Hepatocyte (in vitro differentiated cells): Measurements from ENCODE around the gene RABGAP1. TPM values are rescaled to one million over a fixed set of nuclear protein-coding genes. Genes with fewer than 3 reads are reported as not detected.

ENCODE experiments used
- DNase-seq: peaks from one replicate; pipeline ENCODE4 v3.0.0-alpha.2; 2016; ENCODE audit warnings: low spot score
- H2AFZ ChIP-seq: fragments of 200-600 bp; sonication (generic); 2 replicates; pipeline ENCODE4 v1.6.0; 2016; ENCODE audit warnings: antibody characterized with exemption, mild to moderate bottlenecking
- H3K27ac ChIP-seq: fragments of 200-600 bp; sonication (generic); 2 replicates; pipeline ENCODE4 v1.5.1; 2016; ENCODE audit warnings: mild to moderate bottlenecking
- H3K27me3 ChIP-seq: fragments of 200-600 bp; sonication (generic); 2 replicates; pipeline ENCODE4 v1.6.1; 2016
- H3K36me3 ChIP-seq: fragments of 200-600 bp; sonication (generic); replicated peaks from 2 replicates; pipeline ENCODE4 v1.5.1; 2016; ENCODE audit warnings: low read depth; ENCODE audit not compliant: insufficient read depth
- H3K4me1 ChIP-seq: fragments of 200-600 bp; sonication (generic); 2 replicates; pipeline ENCODE4 v1.5.1; 2016; ENCODE audit warnings: mild to moderate bottlenecking, moderate library complexity; ENCODE audit not compliant: insufficient read depth
- H3K4me2 ChIP-seq: fragments of 200-600 bp; sonication (generic); 2 replicates; pipeline ENCODE4 v1.6.0; 2016
- H3K4me3 ChIP-seq: fragments of 200-600 bp; sonication (generic); 2 replicates; pipeline ENCODE4 v1.5.1; 2016; ENCODE audit warnings: mild to moderate bottlenecking
- H3K79me2 ChIP-seq: fragments of 200-600 bp; sonication (generic); 2 replicates; pipeline ENCODE4 v1.6.0; 2017; ENCODE audit warnings: mild to moderate bottlenecking
- H3K9me2 ChIP-seq: fragments of 200-600 bp; sonication (generic); replicated peaks from 2 replicates; pipeline ENCODE4 v1.6.0; 2017; ENCODE audit warnings: mild to moderate bottlenecking; ENCODE audit not compliant: insufficient read depth
- H3K9me3 ChIP-seq: fragments of 200-600 bp; sonication (generic); 2 replicates; pipeline ENCODE4 v1.5.1; 2016; ENCODE audit warnings: low read depth, mild to moderate bottlenecking
- H4K20me1 ChIP-seq: fragments of 200-600 bp; sonication (generic); 2 replicates; pipeline ENCODE4 v1.6.0; 2016; ENCODE audit warnings: mild to moderate bottlenecking; ENCODE audit not compliant: insufficient read depth, poor library complexity, severe bottlenecking
- EZH2 ChIP-seq: fragments of 200-600 bp; sonication (generic); IDR thresholded peaks from 2 replicates; pipeline ENCODE4 v1.6.1; 2016; ENCODE audit warnings: antibody characterized with exemption, mild to moderate bottlenecking, borderline replicate concordance
- EZH2phosphoT487 ChIP-seq: fragments of 200-600 bp; sonication (generic); IDR thresholded peaks from one replicate; pipeline ENCODE4 v1.6.1; 2018; ENCODE audit warnings: antibody characterized with exemption, mild to moderate bottlenecking, low read depth, moderate library complexity; ENCODE audit not compliant: unreplicated experiment, severe bottlenecking
- WGBS: methylation state at CpG from one replicate; pipeline ENCODE4 v1.1.6; 2016; ENCODE audit warnings: low lambda C conversion rate; ENCODE audit errors: missing lambda C conversion rate; 5-methylcytosine and 5-hydroxymethylcytosine counted together
- polyA plus RNA-seq: library from polyadenylated mRNA; unstranded; fragments of >200 nt; fragmentation: Nextera tagmentation; extraction: Ambion mirVana; gene quantifications from 2 replicates; pipeline ENCODE4 v1.2.1, GENCODE V29; 2016
- total RNA-seq: library from RNA; depleted of rRNA; stranded (reverse); fragments of >200 nt; gene quantifications from 2 replicates; pipeline ENCODE4 v1.2.3, GENCODE V29; 2014
- TF ChIP-seq, protein P1 (sequence below): fragments of 200-600 bp; sonication (generic); IDR thresholded peaks from 2 replicates; pipeline ENCODE4 v1.5.1; 2016; ENCODE audit warnings: antibody characterized with exemption, mild to moderate bottlenecking; ENCODE audit not compliant: poor library complexity

The RABGAP1 gene
- total and polyA plus RNA-seq, 2 experiments from 2014 or later = 26.8 to 58.4 TPM

DNA sequence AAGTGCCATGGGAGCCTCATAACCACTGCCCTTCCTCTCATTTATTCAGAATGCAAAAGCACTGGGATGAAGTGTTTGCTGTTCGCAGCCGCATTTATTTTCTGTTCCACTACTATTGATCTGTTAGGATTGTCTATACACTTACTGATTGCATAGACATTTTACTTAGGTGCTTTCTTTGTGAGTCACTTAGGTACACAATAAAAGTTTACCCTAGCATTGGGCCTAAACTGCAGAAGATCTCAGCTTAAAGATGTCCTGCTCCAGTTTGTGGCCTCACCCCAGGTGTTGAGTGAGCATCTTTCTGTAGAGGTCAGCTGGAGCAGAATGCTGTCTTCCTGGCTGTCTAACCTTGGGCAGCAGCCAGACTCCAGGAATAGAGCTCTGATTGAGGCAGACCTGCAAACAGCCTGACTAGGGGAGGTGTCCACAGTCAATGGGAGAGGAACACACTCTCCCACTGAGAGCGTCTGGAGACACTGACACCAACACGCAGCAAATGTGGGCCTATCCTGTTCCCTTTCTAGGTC is 146.6 kb downstream of the RABGAP1 start:
- peaks cover 6% of the 10 kb centered on the region for H3K36me3 ChIP-seq
- TF ChIP-seq EZH2phosphoT487 = no peak
- TF ChIP-seq, protein P1, sequence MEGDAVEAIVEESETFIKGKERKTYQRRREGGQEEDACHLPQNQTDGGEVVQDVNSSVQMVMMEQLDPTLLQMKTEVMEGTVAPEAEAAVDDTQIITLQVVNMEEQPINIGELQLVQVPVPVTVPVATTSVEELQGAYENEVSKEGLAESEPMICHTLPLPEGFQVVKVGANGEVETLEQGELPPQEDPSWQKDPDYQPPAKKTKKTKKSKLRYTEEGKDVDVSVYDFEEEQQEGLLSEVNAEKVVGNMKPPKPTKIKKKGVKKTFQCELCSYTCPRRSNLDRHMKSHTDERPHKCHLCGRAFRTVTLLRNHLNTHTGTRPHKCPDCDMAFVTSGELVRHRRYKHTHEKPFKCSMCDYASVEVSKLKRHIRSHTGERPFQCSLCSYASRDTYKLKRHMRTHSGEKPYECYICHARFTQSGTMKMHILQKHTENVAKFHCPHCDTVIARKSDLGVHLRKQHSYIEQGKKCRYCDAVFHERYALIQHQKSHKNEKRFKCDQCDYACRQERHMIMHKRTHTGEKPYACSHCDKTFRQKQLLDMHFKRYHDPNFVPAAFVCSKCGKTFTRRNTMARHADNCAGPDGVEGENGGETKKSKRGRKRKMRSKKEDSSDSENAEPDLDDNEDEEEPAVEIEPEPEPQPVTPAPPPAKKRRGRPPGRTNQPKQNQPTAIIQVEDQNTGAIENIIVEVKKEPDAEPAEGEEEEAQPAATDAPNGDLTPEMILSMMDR = no peak
- no peak for TF ChIP-seq EZH2

DNA sequence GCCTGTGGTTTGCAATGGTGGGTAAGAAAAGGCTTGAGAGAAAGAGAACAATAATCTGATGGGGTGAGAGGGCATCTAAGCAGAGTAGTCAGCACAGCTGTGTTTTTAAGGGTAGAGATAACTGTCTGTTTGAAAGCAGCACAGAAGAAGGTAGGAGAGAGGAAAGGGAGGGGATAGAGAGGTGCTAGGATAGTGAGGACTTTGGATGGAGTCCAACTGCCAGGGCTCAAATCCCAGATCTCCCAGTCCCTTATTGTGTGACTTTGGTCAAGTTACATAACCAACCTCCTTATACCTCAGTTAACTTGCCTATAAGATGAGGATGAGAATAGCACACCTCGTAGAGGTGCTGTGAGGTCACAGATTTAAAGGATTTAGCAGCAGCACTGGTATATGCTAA is 148.2 kb downstream of the RABGAP1 start:
- no peak overlapping the region for H2AFZ ChIP-seq
- no peaks in the 10 kb centered on the region for H3K79me2 ChIP-seq
- H3K27me3 ChIP-seq = no peaks in the 10 kb centered on the region
- H3K9me2 ChIP-seq = no peaks in the 10 kb centered on the region
- H3K4me2 ChIP-seq = no peak overlapping the region
- no peak overlapping the region for H3K27ac ChIP-seq
- no peaks in the 10 kb centered on the region for H4K20me1 ChIP-seq
- H3K36me3 ChIP-seq = peaks cover 6% of the 10 kb centered on the region
- H3K4me1 ChIP-seq = no peaks in the 10 kb centered on the region
- H3K9me3 ChIP-seq = no peaks in the 10 kb centered on the region
- WGBS = 95% methylated on average over 1 of the region's 1 CpG
- TF ChIP-seq EZH2 = no peak
- DNase-seq = no peak
- no peak overlapping the region for H3K4me3 ChIP-seq

More for the DNA sequence above, 146.6 kb downstream of the RABGAP1 start:
- Histone ChIP-seq H3K4me1 (peaks cover 4% of the 10 kb centered on the region), H3K4me2 (no peak overlapping the region), H3K79me2 (no peaks in the 10 kb centered on the region), H4K20me1 (no peaks in the 10 kb centered on the region), H3K27ac (no peak overlapping the region), H2AFZ (no peak overlapping the region), H3K27me3 (no peaks in the 10 kb centered on the region), H3K9me2 (no peaks in the 10 kb centered on the region), H3K4me3 (no peak overlapping the region), H3K9me3 (no peaks in the 10 kb centered on the region)
- WGBS = 75% methylated on average over 4 of the region's 4 CpGs
- DNase-seq = no peak

DNA sequence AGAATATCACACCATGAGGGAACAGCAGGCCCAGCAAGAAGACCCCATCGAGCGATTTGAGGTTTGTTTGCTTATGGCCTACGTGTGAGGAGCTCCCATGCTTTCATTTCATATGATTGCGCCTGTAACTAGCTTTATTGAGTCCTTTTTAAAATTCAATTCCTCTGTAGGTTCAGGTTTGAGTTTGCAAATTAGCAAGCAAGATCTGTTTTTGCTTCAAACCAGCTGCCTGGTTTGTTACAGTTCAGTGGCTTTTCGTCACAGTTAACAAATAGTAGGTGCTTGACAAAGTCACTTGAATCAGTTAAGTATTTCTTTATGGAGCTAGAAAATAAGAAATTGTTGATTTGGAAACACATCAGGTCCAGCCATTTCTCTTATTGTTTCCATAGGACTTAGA is 149.0 kb downstream of the RABGAP1 start:
- Histone ChIP-seq H3K27me3 (no peaks in the 10 kb centered on the region), H3K9me2 (no peaks in the 10 kb centered on the region), H4K20me1 (no peaks in the 10 kb centered on the region), H3K4me1 (no peaks in the 10 kb centered on the region), H3K36me3 (peaks cover 6% of the 10 kb centered on the region), H3K27ac (no peak overlapping the region), H3K79me2 (no peaks in the 10 kb centered on the region), H3K4me2 (no peak overlapping the region), H3K4me3 (no peak overlapping the region), H2AFZ (no peak overlapping the region), H3K9me3 (no peaks in the 10 kb centered on the region)
- 98% methylated on average over 5 of the region's 5 CpGs for WGBS
- TF ChIP-seq, protein P1 = no peak
- TF ChIP-seq EZH2phosphoT487 (no peak), EZH2 (no peak)
- no peak for DNase-seq

DNA sequence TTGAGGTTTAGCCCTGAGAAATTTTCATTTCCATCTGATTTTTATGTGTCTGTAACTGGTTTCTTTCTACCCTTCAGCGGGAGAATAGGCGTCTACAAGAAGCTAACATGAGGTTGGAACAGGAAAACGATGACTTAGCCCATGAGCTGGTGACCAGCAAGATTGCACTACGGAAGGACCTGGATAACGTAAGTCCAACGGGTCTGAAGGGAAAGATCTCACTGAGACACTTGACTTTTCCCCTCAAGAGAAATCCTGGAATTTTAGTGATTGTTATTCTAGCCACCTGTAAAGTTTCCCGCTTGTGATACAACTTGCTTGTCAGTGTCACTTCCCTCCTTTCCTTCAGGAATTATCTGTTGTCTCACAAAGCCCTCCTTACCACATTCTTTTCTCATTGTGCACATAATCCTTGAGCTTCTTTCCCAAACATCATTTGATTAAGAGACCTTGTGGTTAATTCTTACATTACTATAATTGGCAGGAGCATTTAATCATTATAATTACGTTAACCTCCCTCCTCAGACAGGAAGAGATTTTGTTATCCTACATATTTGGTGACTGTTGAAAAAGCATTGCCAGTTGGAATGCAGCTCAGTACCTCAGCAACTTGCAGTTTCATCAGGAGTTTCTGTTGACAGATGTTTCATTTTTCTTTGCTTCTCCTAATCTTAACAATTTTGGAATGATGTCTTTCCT is 149.5 kb downstream of the RABGAP1 start:
- 90% methylated on average over 8 of the region's 8 CpGs for WGBS
- no peak overlapping the region for H3K4me3 ChIP-seq
- H3K4me2 ChIP-seq = no peak overlapping the region
- no peak overlapping the region for H3K27ac ChIP-seq
- H3K27me3 ChIP-seq = no peaks in the 10 kb centered on the region
- H3K9me2 ChIP-seq = no peaks in the 10 kb centered on the region
- no peaks in the 10 kb centered on the region for H3K9me3 ChIP-seq
- no peaks in the 10 kb centered on the region for H4K20me1 ChIP-seq
- H3K36me3 ChIP-seq = peaks cover 6% of the 10 kb centered on the region
- no peak overlapping the region for H2AFZ ChIP-seq
- DNase-seq = no peak
- no peaks in the 10 kb centered on the region for H3K79me2 ChIP-seq
- no peaks in the 10 kb centered on the region for H3K4me1 ChIP-seq
- TF ChIP-seq, protein P1 = no peak
- TF ChIP-seq EZH2 (no peak), EZH2phosphoT487 (no peak)
